Activated T-cell treated with anti-CD3 and anti-CD28 coated beads for 1 hour (primary cell): Measurements from ENCODE around the gene ANKRD29.
"Not testable (repeated sequence)": the region's sequence is repeated elsewhere in the genome, so short reads cannot be mapped to it uniquely, and the experiment has no call there.

ENCODE experiments used
- DNase-seq: peaks from one replicate; pipeline ENCODE4 v3.0.0-alpha.2; 2020; ENCODE audit warnings: low read depth

ANKRD29 gene

GRCh38 chr18:23583071-23583865 lies 79.4 kb downstream of the ANKRD29 start:
- DNase-seq, result no peak

DNA sequence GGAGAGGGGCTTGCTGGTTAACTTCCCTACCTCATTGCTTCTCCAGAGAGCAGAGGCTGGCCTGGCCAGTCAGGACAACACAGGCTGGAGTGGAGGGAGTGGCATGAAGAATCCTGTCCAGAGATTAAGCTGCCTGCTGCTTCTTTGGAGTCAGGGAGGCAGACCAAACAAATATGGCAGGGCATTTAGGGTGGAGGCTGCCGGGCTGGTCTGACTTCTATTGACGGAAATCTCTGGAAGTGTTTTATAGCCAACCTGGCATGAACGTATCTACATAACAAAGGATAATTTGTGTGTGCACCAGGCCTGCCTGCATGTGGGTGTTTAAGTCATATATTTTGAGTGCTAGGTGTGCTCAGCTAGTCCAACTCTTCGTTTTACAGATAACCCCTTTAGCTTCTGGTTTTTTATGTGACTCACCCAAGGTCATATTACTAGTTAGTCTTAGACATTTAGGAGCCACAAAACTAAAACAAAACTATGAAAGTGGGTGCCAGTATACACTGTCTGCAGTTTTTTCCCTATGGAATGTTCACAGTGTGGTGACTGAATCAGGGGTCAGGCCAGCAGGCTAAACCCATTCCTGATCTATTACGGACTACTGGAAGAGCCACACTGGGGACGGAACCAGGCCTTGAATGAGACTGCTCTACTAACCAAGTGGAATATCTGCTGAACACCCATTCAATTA lies 81.9 kb downstream of the ANKRD29 start:
- no peak for DNase-seq

DNA sequence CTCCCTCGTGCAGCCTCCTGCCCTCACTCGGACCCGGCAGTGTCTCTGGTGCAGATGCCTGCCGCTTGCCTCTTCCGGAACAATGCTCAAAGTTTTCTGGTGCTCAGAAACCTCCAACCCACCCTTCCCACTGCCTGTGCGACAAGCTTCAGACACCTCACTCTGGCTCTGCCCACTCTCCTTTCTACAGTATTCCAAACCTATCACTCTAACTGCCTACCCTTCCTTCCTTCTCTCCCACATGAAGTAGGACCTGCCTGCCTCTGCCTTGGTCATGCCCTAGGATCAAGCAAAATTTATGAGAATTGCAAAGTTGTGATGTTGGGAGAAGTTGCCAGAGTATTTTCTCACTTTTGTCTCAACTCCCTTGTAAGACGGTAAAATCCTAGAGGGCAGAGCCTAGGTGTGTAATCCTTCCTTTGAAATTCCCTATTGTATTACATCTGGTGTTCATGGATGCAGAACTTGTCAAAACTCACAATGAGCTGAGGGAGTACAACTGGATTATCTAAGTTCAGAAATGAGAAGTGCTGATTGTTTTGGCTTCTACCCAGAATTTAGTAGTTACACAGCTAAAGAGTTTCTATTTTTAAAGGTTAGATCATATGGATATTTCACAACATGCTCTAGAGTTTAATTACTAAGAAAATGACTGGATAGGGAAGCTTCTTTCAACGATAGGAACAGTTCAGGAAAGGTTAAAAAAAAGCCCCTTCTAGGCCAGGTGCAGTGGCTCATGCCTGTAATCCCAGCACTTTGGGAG lies 83.6 kb downstream of the ANKRD29 start:
- DNase-seq, result no peak

GRCh38 chr18:23578067-23578701 lies 84.5 kb downstream of the ANKRD29 start:
- no peak for DNase-seq

DNA sequence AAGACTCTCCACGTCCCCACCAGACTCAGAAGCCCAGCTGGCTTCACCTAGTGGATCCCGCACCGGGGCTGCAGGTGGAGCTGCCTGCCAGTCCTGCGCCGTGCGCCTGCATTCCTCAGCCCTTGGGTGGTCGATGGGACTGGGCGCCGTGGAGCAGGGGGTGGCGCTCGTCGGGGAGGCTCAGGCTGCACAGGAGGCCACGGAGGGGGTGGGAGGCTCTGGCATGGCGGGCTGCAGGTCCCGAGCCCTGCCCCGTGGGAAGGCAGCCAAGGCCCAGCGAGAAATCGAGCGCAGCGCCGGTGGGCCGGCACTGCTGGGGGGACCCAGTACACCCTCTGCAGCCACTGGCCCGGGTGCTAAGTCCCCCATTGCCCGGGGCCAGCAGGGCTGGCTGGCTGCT lies 85.2 kb downstream of the ANKRD29 start:
- DNase-seq, result not testable (repeated sequence)

GRCh38 chr18:23575309-23575651 lies 87.4 kb downstream of the ANKRD29 start:
- DNase-seq, result no peak

- no peak for DNase-seq
Measured at GRCh38 chr18:23574611-23575308, 88.0 kb downstream of the ANKRD29 start.

GRCh38 chr18:23573626-23574431 lies 88.9 kb downstream of the ANKRD29 start:
- DNase-seq, result no peak

DNA sequence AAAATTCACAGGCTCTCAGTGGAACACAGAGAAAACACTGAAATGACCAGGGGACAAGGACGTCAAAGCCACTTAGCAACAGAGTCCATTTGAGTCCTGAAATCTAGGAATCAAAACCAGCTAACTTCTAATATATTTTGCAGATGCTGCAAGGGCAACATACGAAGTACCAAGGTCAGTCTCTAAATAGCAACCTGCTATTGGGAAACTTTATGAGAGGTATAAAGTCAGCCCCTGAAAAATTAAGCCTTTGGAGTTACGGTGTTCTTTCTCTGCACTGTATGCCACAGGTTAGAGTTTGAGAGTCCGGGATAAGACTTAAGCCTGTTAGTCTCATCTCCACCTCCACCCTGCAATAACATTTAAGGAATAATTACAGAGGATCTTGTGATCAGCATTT lies 89.7 kb downstream of the ANKRD29 start:
- no peak for DNase-seq

GRCh38 chr18:23572570-23572969 lies 90.1 kb downstream of the ANKRD29 start:
- DNase-seq, result no peak

GRCh38 chr18:23572012-23572411 lies 90.7 kb downstream of the ANKRD29 start:
- no peak for DNase-seq

- no peak for DNase-seq
Measured at GRCh38 chr18:23570912-23571504, 91.7 kb downstream of the ANKRD29 start.

DNA sequence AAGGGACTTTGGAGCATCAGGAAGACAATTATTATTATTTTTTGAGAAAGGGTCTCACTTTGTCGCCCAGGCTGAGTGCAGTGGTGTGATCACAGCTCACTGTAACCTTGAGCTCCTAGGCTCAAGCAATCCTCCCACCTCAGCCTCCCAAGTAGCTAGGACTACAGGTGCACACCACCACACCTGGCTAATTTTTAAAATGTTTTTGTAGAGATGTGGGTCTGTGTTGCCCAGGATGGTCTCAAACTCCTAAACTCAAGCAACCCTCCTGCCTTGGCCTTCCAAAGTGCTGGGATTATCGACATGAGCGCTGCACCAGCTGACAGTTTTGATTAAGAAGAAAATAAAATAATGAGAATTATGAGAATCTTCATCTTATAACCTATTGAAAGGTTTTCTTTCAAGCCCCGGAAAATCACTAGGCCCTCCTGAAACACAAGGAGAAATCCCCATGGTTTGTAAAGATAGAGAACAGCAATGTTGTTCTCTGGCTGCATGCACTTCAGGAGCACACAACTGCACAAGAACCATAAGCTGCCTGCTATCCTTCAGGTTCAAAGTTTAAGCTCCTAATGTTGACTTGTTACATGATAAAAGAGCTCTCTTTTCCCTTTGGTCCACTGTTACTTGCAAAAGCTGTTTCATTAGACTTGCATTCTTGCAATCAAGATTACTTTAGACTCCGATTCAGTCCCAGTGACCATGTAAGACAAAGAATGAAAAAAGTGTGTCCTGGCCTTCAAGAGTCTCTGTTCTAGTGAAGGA lies 93.2 kb downstream of the ANKRD29 start:
- no peak for DNase-seq

- no peak for DNase-seq
Measured at GRCh38 chr18:23568281-23569138, 94.2 kb downstream of the ANKRD29 start.

DNA sequence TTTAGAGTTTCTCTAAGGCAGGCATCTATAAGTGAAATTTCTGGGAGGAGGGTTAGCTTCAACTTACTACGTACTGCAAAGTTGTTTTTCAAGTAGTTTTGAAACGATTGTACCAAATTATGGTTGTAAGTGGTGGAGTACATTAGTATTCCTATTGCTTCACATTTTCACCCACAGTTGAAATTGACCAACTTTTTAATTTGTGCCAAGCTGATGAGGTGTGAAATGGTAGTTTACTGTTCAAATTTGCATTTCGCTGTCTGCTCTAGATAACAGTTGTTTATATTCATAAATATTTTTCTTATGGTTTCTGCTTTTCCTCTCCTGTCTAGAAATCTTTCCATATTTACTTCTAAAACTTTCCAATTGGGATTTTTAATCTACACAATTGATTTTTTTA lies 95.0 kb downstream of the ANKRD29 start:
- DNase-seq, result no peak

GRCh38 chr18:23565916-23566547 lies 96.7 kb downstream of the ANKRD29 start:
- no peak for DNase-seq

DNA sequence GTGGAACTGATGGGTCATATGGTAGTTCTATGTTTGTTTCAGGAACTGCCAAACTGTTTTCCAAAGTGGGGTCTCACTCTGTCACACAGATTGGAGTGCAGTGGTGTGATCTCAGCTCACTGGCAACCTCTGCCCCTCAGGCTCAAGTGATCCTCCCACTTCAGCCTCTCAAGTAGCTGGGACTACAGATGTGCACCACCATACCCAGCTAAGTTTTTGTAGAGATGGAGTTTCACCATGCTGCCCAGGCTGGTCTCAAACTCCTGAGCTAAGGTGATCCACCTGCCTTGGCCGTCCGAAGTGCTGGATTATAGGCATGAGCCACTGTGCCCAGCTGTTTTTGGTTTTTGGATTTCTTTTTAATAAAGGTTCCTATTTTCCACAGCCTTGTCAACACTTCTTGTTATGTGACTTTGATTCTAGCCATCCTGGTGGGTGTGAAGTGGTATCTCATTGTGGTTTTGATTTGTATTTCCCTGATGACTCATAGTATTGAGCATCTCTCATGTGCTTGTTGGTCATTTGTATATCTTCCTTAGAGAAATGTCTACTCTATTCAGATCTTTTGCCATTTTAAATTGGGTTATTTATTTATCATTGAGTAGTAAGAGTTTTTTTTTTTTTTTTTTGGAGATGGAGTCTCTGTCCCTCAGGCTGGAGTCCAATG lies 99.2 kb downstream of the ANKRD29 start:
- DNase-seq, result no peak

DNA sequence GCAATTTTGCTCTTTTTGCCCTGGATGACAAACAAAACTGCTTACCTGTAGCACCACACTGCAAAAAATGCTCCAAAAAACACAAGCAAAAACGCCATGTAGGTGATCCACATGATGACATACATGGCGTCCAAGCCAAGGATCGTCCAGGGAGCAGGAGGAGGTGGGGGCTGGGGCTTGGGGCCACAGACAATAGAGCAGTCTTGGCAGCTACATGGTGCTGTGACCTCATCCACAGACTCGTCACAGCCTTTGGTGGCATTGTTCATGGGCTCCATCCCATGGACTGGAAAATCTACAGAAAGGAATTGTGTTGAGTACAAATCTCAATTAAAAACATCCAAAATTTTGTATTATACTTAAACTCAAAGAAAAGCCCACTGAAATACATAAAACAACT lies 102.5 kb downstream of the ANKRD29 start:
- no peak for DNase-seq
